Measurements from ENCODE around the gene INPP4B.

INPP4B gene

DNA sequence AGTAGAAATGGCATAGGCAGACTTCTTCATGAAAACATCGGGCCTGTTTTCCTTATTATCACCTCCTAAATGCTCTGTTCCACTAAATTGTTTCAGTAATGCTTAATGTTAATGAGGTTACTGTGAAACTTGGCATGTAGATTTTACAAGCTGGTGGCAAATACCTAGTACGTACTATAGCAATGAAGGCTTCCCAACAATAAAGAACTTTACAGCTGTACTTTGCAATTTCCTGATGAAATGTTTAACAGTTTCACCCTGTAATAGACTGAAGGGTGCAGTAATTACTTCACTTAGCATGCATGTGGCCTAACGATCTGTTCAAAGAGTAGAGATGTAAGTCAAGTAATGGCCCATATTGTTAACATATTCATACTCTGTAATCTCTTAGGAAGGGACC, 685.0 kb downstream of the INPP4B start:
- no peak for DNase-seq (ENCODE audit: low read depth)
- TF ChIP-seq, protein P1, sequence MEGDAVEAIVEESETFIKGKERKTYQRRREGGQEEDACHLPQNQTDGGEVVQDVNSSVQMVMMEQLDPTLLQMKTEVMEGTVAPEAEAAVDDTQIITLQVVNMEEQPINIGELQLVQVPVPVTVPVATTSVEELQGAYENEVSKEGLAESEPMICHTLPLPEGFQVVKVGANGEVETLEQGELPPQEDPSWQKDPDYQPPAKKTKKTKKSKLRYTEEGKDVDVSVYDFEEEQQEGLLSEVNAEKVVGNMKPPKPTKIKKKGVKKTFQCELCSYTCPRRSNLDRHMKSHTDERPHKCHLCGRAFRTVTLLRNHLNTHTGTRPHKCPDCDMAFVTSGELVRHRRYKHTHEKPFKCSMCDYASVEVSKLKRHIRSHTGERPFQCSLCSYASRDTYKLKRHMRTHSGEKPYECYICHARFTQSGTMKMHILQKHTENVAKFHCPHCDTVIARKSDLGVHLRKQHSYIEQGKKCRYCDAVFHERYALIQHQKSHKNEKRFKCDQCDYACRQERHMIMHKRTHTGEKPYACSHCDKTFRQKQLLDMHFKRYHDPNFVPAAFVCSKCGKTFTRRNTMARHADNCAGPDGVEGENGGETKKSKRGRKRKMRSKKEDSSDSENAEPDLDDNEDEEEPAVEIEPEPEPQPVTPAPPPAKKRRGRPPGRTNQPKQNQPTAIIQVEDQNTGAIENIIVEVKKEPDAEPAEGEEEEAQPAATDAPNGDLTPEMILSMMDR (IDR thresholded peaks at IDR 0.05; ENCODE audit: low read depth, low read length), result no peak
- TF ChIP-seq, protein P2, sequence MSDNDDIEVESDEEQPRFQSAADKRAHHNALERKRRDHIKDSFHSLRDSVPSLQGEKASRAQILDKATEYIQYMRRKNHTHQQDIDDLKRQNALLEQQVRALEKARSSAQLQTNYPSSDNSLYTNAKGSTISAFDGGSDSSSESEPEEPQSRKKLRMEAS (IDR thresholded peaks at IDR 0.05; ENCODE audit: low read depth, low read length), result no peak
- no peak for TF ChIP-seq POLR2A (IDR thresholded peaks at IDR 0.05; ENCODE audit: extremely low read depth, insufficient read length)
- TF ChIP-seq MYC (IDR thresholded peaks at IDR 0.05; ENCODE audit: low read depth, low read length), result no peak
- no peak overlapping the region for H3K4me3 ChIP-seq (ENCODE audit: low read depth, low read length)

DNA sequence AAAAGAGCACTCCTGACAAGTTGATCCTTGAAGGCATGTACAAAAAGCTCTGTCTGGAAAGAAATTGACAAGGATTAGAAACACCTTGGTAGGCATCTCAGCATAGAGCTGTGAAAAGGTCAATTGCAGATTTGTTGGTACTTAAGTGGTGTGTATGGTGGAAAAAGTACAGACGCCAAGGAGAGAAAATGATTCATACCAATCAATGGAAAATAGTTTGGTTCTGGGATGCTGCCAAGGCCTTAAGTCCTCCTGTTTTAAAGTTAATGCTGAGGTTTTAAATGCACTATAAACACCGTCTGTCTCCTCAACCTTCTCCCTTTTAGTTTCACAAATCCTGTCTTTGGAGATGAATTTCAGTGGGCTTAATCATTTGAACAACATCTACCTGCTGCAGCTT, 685.6 kb downstream of the INPP4B start:
- no peak for DNase-seq (ENCODE audit: low read depth)
- no peak overlapping the region for H3K4me3 ChIP-seq (ENCODE audit: low read depth, low read length)
- TF ChIP-seq, protein P2 (IDR thresholded peaks at IDR 0.05; ENCODE audit: low read depth, low read length), result no peak
- no peak for TF ChIP-seq MYC (IDR thresholded peaks at IDR 0.05; ENCODE audit: low read depth, low read length)
- no peak for TF ChIP-seq POLR2A (IDR thresholded peaks at IDR 0.05; ENCODE audit: extremely low read depth, insufficient read length)

DNA sequence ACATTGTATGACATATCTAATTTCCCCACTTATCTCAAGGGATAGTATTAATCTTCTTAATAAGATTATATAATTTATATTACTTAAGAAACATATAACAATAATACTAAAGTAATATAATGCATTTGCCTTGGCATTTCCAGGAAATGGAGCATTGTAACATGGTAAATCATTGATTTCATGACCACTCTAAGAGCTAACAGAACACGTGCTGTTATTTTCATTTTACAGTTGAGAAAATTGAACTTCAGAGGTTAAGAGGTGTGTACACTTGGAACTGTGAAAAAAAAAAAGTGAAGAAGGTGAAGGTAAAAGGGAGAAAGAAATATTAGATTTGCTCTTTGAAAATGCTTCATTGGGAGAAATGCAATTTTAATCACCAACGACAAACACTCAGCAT, 687.1 kb downstream of the INPP4B start:
- no peak for TF ChIP-seq MYC (IDR thresholded peaks at IDR 0.05; ENCODE audit: low read depth, low read length)
- TF ChIP-seq, protein P1 (IDR thresholded peaks at IDR 0.05; ENCODE audit: low read depth, low read length), result no peak
- no peak for TF ChIP-seq POLR2A (IDR thresholded peaks at IDR 0.05; ENCODE audit: extremely low read depth, insufficient read length)
- TF ChIP-seq, protein P2 (IDR thresholded peaks at IDR 0.05; ENCODE audit: low read depth, low read length), result no peak
- H3K4me3 ChIP-seq (ENCODE audit: low read depth, low read length), result no peak overlapping the region
- no peak for DNase-seq (ENCODE audit: low read depth)

- no peak for TF ChIP-seq MYC (IDR thresholded peaks at IDR 0.05; ENCODE audit: low read depth, low read length)
- TF ChIP-seq, protein P1 (IDR thresholded peaks at IDR 0.05; ENCODE audit: low read depth, low read length), result no peak
- TF ChIP-seq POLR2A (IDR thresholded peaks at IDR 0.05; ENCODE audit: extremely low read depth, insufficient read length), result no peak
- TF ChIP-seq, protein P2 (IDR thresholded peaks at IDR 0.05; ENCODE audit: low read depth, low read length), result no peak
- DNase-seq (ENCODE audit: low read depth), result no peak
Measured at GRCh38 chr4:142156256-142156655, 689.8 kb downstream of the INPP4B start.

GRCh38 chr4:142155347-142155746, 690.8 kb downstream of the INPP4B start:
- TF ChIP-seq, protein P1 (IDR thresholded peaks at IDR 0.05; ENCODE audit: low read depth, low read length), result no peak
- TF ChIP-seq POLR2A (IDR thresholded peaks at IDR 0.05; ENCODE audit: extremely low read depth, insufficient read length), result no peak

More at GRCh38 chr4:142156256-142156655, 689.8 kb downstream of the INPP4B start:
- H3K4me3 ChIP-seq (ENCODE audit: low read depth, low read length), result no peak overlapping the region

DNA sequence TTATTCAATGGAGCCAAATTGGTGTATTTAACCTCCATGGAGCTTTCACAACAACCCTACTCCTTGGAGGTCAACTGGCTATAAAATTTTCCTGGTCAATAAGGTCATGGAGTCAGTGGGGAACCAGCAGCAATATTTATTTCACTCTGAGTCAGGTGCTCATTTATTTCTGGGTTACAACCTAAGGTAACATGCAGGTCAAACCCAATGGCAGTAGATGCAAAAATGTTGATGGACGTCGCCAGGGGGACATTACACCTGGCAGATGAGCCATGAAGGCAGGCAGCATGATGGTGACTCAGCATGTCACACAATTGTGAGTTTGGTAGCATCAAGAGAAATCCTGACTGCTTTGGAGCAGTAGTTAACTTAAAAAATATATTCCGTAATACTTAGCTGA, 695.6 kb downstream of the INPP4B start:
- TF ChIP-seq, protein P2 (IDR thresholded peaks at IDR 0.05; ENCODE audit: low read depth, low read length), result no peak
- TF ChIP-seq, protein P1 (IDR thresholded peaks at IDR 0.05; ENCODE audit: low read depth, low read length), result no peak
- TF ChIP-seq MYC (IDR thresholded peaks at IDR 0.05; ENCODE audit: low read depth, low read length) (no peak), POLR2A (IDR thresholded peaks at IDR 0.05; ENCODE audit: extremely low read depth, insufficient read length) (no peak)

More at GRCh38 chr4:142155347-142155746, 690.8 kb downstream of the INPP4B start:
- H3K4me3 ChIP-seq (ENCODE audit: low read depth, low read length), result no peak overlapping the region
- DNase-seq (ENCODE audit: low read depth), result no peak

More for the DNA sequence above, 695.6 kb downstream of the INPP4B start:
- H3K4me3 ChIP-seq (ENCODE audit: low read depth, low read length), result no peak overlapping the region
- no peak for DNase-seq (ENCODE audit: low read depth)

Measured in NB4 (cell line).